CD4-positive, alpha-beta T cell treated with Interleukin-4 for 4 hours (primary cell): ENCODE data around the gene MAD1L1.
"Not testable (repeated sequence)": the region's sequence is repeated elsewhere in the genome, so short reads cannot be mapped to it uniquely, and the experiment has no call there.

Experiments
- DNase-seq: peaks from one replicate; pipeline ENCODE4 v3.0.0-alpha.2; 2020

Gene MAD1L1

DNA sequence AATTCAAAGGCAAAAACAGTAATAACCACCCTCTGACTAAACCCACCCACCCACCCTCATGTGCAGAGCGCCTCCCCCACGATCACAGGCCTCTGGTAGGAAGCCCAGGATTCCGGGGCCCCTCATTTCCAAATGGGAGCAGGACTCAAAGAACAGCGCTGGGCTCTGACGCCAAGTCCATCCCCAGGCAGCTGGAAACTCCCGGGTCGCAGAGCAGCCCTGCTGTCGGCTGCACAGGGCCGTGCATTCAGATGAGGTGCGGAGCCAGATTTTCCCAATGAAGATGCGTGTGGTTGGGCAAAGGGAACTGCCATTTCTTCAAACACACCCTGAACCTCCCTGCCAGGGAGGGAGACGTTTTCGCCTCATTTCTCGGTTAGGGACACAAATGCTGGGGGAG is 152.3 kb downstream of the MAD1L1 start:
- no peak for DNase-seq

DNA sequence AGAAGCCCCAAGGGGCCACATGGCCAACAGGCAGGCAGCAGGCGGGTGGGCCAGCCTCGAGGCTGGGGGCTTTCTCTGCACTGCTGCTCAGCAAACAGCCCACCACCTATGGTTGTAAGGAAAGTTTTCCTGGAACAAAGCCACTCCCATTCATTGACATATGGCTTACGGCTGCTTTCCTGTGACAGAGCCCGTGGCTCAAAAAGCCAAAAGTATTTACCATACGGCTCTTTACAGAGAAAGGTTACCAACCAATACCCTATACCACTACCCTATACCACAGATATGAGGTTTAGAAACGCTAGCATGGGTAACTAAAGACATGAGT is 152.7 kb downstream of the MAD1L1 start:
- no peak for DNase-seq

GRCh38 chr7:2079332-2080059 is 153.2 kb downstream of the MAD1L1 start:
- DNase-seq: no peak

GRCh38 chr7:2078899-2079298 is 153.8 kb downstream of the MAD1L1 start:
- no peak for DNase-seq

GRCh38 chr7:2076649-2077064 is 156.1 kb downstream of the MAD1L1 start:
- DNase-seq: no peak

- DNase-seq: no peak
These were observed 156.9 kb downstream of the MAD1L1 start for GRCh38 chr7:2075811-2076210.

- no peak for DNase-seq
These were observed 158.1 kb downstream of the MAD1L1 start for GRCh38 chr7:2074691-2075090.

DNA sequence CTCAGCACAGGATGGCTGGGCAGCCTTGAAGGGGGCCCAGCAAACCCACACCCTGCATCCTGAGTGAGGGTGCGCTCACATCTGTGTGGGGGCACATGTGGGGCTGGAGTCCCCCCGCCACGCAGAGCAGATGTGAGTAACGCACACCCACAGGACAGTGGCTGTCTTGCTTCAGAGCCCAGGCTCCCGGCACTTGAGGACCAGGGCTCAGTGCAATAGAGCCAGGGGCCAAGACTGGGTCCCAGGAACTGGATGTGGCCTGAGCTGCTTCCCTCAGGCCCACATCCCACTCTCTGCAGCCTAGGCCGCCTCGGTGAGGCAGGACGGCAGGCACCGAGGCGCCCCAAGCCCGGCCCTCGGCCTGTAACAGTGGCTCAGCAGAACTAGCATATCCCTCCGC is 159.9 kb downstream of the MAD1L1 start:
- no peak for DNase-seq

DNA sequence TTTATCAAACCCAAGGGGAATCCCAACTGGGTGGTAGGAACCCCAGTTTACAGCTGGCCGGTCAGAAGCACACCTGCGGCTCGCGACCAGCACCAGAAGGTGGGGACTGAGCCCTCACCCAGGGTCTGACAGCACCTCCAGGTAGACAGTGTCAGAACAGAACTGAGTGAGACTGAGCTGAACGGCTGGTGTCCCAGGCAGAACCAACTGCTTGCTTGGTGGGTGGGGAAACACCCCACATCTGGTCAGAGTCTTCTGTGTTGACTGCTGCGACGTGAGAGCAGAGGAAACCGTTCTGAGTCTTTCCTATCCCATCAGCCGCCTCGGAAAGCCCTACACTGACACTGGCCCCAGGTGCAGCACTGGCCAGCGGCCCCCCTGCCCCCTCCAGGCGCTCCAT is 160.7 kb downstream of the MAD1L1 start:
- DNase-seq: no peak

DNA sequence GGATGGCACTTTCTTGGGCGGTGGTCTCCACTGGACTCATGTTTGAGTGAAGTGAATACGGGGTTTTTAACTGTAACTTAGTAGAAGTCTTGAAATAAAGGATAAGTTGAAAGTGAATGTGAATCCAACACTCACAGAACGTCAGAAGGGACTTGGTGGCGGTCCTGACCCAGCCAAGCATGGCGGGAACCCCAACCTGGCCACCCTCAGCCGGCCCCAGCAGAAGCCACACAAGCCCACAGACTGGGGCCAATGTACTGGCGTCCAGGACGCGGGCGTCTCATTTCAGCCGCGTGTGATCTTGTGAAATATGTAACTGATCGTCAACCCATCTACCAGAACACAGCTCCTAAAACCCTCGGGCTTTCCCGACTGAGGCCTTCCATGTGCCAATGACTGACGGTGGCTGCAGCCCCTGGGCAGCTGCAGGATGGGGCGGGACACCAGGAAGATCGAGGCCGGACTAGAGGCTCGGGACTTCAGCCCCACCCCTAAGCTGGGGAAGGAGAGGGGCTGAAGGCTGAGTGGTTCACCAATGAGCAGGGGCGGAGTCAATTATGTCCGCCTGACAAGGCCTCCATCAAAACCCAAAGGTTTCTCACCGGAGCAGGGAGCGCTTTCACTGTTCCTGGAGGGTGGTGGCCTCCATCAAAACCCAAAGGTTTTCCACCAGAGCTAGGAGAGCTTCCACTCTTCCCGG is 161.5 kb downstream of the MAD1L1 start:
- DNase-seq: no peak

DNA sequence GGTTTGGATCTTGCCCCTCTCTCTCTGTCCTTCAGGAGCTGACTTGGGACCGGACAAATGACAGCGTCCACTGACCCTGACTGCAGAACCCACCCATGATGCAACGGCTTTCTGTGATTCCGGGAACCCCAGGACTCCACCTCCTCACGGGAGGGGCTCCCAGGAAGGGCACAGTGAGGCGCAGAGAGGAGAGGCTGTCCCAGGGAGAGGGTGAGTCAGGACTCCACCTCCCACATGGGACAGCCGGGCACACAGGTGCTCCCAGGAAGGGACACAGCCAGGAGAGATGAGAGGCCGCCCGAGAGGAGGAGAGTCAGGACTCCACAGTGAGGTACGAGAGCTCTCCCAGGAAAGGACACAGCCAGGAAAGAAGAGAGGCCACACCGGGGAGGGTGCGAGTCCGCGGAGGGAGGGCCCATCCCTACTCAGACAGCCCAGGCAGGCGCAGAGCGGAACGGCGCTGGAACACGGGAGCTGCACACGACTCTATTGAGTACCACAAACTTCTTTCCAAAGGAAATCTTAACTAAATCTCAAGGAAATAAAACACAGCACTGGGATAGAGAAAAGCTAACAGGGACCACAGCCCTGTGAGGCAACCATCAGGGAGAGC is 162.5 kb downstream of the MAD1L1 start:
- DNase-seq: no peak

GRCh38 chr7:2069472-2069860 is 163.3 kb downstream of the MAD1L1 start:
- DNase-seq: no peak

DNA sequence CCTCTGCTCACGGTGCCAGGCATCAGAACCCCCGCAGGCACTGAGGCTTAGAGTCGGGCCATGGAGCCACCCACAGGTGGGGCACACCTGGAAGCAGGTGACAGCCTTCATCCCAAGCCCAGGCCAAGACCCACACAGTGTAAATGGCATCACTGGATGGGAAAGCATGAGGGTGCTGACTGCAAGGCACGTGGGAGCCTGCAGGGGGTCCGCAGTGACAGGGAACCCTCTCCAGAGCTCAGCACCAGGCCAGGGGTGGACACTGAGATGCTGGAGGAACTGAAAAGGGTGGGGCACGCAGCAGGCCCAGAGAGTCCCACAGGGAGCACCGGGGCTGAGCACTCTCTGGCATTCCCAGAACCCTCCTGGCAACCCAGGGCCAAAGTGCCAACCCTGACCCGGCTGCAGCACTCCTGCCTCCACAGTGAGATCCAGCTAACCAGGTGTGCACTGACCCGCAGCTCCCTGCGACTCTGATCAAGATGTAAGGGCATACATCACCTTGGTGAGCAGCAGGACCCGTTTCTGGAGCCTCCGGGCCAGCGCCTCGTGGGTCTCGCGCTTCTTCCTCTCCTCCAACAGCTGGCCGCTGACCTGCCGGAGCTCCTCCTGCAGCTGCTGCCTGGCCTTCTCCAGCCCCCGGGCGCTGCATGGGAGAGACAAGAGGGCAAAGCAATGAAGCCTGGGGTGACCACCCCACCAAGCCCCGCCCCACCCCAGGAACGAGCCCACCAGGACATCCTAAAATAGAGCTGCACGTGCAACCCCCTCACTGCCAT is 163.9 kb downstream of the MAD1L1 start:
- DNase-seq: no peak

- DNase-seq: no peak
These were observed 166.4 kb downstream of the MAD1L1 start for GRCh38 chr7:2066251-2066919.

DNA sequence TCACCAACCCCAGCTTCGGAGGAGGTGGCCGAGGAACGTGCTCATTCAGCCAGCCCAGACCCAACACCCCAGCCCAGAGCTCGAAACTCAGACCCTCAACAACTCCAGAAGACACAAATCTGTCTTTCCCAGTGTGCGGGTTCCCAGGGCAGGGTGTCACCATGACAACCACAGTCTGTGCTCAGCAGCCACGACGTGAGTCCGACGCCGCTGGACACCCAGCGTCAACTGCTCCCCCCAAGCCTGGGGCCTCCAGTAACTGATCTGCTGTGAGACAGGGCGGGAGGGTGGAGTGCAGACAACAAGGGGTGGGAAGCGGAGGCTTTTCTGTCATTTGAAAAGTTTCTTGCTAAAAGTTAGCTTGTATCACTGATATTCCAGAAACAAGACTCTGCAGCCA is 167.2 kb downstream of the MAD1L1 start:
- DNase-seq: no peak

- no peak for DNase-seq
These were observed 169.0 kb downstream of the MAD1L1 start for GRCh38 chr7:2063563-2064260.

- DNase-seq: no peak
These were observed 170.1 kb downstream of the MAD1L1 start for GRCh38 chr7:2062648-2063047.

- no peak for DNase-seq
These were observed 172.0 kb downstream of the MAD1L1 start for GRCh38 chr7:2060701-2061100.

DNA sequence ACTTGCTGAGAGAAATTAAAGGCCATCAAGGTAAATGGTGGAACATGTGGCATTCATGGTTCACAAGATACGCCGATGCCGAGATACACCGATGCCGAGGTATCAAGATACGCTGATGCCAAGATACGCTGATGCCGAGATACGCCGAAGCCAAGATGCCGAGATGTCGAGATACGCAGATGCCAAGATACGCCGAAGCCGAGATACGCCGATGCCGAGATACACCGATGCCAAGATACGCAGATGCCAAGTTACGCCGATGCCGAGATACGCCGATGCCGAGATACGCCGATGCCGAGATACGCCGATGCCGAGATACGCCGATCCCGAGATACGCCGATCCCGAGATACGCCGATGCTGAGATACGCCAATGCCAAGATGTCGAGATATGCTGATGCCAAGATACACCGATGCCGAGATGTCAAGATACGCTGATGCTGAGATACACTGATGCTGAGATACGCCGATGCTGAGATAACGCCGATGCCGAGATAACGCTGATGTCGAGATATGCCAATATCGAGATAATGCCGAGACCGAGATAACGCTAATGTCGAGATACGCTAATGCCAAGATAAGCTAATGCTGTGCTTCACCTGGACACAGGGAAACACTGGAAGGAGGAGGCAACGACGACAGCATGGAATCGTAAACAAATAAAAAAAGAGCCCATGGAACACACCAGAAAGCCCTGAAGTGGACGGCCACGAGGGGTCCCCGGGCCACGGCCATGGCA is 172.6 kb downstream of the MAD1L1 start:
- DNase-seq: no peak

DNA sequence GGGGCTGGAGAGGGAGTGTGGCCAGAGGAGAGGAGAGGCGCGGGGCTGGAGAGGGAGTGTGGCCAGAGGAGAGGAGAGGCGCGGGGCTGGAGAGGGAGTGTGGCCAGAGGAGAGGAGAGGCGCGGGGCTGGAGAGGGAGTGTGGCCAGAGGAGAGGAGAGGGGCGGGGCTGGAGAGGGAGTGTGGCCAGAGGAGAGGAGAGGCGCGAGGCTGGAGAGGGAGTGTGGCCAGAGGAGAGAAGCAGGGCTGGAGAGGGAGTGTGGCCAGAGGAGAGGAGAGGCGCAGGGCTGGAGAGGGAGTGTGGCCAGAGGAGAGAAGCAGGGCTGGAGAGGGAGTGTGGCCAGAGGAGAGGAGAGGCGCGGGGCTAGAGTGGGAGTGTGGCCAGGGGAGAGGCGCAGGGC is 174.5 kb downstream of the MAD1L1 start:
- DNase-seq: not testable (repeated sequence)

GRCh38 chr7:2055956-2056355 is 176.8 kb downstream of the MAD1L1 start:
- no peak for DNase-seq

DNA sequence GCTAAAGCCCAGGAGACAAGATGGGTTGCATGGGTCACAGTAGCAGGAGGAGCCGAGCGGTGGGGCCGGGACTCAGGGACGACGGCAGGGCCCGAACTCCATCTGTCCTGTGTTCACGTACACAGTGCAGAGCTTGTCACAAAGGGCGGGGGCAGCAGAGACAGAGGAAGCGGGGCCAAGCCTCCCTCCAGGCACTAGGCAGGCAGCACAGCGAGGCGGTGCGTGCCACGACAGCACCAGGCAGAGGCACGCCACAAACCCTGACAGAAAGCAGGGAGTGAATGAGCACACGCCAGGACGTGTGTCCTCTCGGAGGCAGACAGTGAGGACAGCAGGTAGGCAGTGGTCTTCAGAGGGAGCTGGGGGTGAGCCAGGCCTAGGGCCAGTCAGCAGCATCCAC is 177.8 kb downstream of the MAD1L1 start:
- no peak for DNase-seq
